ENCODE data around the gene WNT11.

The WNT11 gene

DNA sequence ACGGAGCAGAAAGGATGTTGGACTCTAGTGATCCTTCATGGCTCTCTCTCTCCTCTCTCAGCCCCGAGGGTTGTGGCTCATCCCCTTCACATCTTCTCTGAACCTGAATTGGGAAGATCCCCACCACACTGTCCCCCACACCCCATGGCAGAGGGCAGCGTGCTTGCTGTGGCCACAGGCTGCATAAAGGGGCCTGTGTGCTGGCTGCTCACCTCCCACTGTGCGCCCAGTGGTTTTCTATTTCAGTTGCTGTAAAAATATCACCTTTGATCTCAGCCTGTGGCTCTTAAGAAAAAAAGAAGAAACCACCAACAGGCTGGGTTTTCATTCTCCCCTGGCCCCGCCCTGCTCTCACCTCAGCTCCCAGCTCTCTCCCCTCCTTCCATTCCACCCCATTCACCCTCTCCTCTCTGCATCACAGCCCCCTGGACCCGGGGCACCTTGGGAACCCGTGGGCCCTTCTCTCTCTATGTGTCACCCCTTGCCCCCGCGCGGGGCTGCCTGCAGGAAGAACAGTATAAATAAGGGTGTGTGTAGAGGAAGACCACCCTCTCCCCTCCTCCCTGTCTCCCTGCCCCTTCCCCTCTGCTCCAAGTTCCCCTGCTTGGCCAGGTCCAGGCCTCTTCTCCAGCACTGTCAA lies 25.8 kb upstream of the WNT11 start:
- Histone ChIP-seq H3K4me1 (ENCODE audit: insufficient read depth, insufficient read length) (peaks cover 13% of the 10 kb centered on the region), H3K27me3 (ENCODE audit: insufficient read depth, insufficient read length) (no peaks in the 10 kb centered on the region), H3K9ac (ENCODE audit: insufficient read length, low read depth) (no peak overlapping the region), H3K9me3 (ENCODE audit: insufficient read depth, low read length) (no peaks in the 10 kb centered on the region), H3K36me3 (ENCODE audit: insufficient read depth, insufficient read length, low read length) (no peaks in the 10 kb centered on the region), H3K4me3 (ENCODE audit: insufficient read length, low read depth) (no peak overlapping the region)
- no peak for TF ChIP-seq SUZ12 (IDR thresholded peaks at IDR 0.05; ENCODE audit: extremely low read depth, insufficient read depth, insufficient read length)
- no peak for TF ChIP-seq ZNF274 (IDR thresholded peaks at IDR 0.05; ENCODE audit: low read depth, low read length)
- TF ChIP-seq YY1 (IDR thresholded peaks at IDR 0.05; ENCODE audit: insufficient read depth, insufficient read length), result no peak
- DNase-seq (ENCODE audit: low read depth, low spot score), result no peak

DNA sequence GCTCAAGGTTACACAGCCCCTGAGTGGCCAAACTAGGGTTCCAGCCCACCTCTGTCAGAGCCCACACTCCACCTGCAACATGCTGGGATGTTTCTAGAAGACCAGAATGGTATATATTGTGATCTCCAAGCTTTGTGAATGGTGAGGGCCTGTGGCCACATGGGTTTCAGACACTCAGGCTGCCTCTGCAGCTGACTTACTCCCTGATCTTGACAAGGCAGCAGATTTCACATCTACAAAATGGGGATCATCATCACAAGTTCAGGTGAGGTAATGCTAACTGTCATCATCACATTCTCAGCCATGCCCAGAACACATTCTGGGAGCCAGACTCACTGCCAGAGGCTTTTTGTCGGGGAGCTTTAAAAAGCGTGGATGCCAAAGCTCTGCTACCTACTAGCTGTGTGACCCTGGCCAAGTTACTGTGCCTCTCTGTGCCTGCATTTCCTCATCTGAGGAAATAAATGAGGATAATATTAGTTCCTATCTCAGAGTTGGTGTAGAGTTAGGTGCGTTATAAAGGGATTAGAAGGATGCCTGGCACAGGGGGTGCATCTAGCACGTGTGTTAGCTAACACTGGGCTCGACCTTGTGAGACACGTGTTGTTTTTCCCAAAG lies 24.9 kb upstream of the WNT11 start:
- no peaks in the 10 kb centered on the region for H3K36me3 ChIP-seq (ENCODE audit: insufficient read depth, insufficient read length, low read length)
- no peak overlapping the region for H3K9ac ChIP-seq (ENCODE audit: insufficient read length, low read depth)
- TF ChIP-seq ZNF274 (IDR thresholded peaks at IDR 0.05; ENCODE audit: low read depth, low read length), result no peak
- no peak for TF ChIP-seq YY1 (IDR thresholded peaks at IDR 0.05; ENCODE audit: insufficient read depth, insufficient read length)
- TF ChIP-seq SUZ12 (IDR thresholded peaks at IDR 0.05; ENCODE audit: extremely low read depth, insufficient read depth, insufficient read length), result no peak
- H3K9me3 ChIP-seq (ENCODE audit: insufficient read depth, low read length), result no peaks in the 10 kb centered on the region
- peaks cover 13% of the 10 kb centered on the region for H3K4me1 ChIP-seq (ENCODE audit: insufficient read depth, insufficient read length)
- no peak overlapping the region for H3K4me3 ChIP-seq (ENCODE audit: insufficient read length, low read depth)
- H3K27me3 ChIP-seq (ENCODE audit: insufficient read depth, insufficient read length), result no peaks in the 10 kb centered on the region
- DNase-seq (ENCODE audit: low read depth, low spot score), result no peak

DNA sequence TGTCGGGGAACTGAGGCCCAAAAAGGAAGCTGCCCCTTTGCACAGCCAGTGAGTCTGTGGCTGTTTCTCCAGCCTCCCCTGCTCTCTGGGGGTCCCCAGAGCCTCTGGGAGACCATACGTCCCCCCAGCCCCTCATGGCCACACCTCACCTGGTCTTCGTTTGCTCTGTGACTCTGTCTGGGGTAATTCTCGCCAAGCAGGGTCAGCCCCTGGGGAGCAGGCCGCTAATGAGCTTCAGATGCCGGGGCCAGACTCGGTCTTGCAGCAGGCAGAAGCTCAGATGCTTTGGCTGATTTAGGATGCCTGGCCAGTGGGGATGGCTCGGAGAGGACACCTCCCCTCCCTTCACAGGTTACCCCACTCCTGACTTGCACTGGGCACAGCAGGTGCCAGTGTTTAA lies 24.1 kb upstream of the WNT11 start:
- H3K36me3 ChIP-seq (ENCODE audit: insufficient read depth, insufficient read length, low read length), result no peaks in the 10 kb centered on the region
- no peak overlapping the region for H3K4me3 ChIP-seq (ENCODE audit: insufficient read length, low read depth)
- H3K27me3 ChIP-seq (ENCODE audit: insufficient read depth, insufficient read length), result no peaks in the 10 kb centered on the region

DNA sequence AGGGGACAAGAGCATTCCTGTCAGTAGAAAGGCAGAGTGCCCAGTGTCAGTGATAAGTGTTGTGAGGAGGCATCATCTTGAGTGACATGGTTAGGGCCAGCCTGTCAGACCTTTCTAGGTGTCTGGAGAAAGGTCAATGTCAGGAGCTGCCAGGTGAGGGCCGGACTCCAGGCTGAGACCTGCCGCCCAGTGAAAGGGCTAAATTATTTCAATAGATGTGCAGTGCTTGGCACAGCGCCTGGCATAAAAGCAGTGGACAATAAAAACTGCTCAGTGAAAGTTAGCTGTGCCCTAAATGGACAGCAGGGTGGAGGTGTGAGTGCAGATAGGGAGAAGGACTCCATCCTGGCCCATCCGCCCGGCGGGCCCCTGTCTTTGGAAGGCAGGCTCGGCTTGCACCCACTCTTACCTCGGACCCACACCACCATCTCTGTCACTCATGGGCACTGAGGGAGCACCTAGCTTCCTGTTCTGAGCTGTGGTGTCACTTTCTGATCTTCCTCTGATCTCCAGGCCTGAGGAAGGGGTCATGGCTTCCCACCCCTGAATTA lies 23.5 kb upstream of the WNT11 start:
- TF ChIP-seq YY1 (IDR thresholded peaks at IDR 0.05; ENCODE audit: insufficient read depth, insufficient read length) (no peak), ZNF274 (IDR thresholded peaks at IDR 0.05; ENCODE audit: low read depth, low read length) (no peak), SUZ12 (IDR thresholded peaks at IDR 0.05; ENCODE audit: extremely low read depth, insufficient read depth, insufficient read length) (no peak)
- no peak for DNase-seq (ENCODE audit: low read depth, low spot score)
- Histone ChIP-seq H3K9ac (ENCODE audit: insufficient read length, low read depth) (no peak overlapping the region), H3K36me3 (ENCODE audit: insufficient read depth, insufficient read length, low read length) (no peaks in the 10 kb centered on the region), H3K4me3 (ENCODE audit: insufficient read length, low read depth) (no peak overlapping the region), H3K4me1 (ENCODE audit: insufficient read depth, insufficient read length) (peaks cover 13% of the 10 kb centered on the region), H3K9me3 (ENCODE audit: insufficient read depth, low read length) (no peaks in the 10 kb centered on the region), H3K27me3 (ENCODE audit: insufficient read depth, insufficient read length) (no peaks in the 10 kb centered on the region)

More for the DNA sequence above, 24.1 kb upstream of the WNT11 start:
- Histone ChIP-seq H3K4me1 (ENCODE audit: insufficient read depth, insufficient read length) (peaks cover 13% of the 10 kb centered on the region), H3K9me3 (ENCODE audit: insufficient read depth, low read length) (no peaks in the 10 kb centered on the region), H3K9ac (ENCODE audit: insufficient read length, low read depth) (no peak overlapping the region)
- TF ChIP-seq ZNF274 (IDR thresholded peaks at IDR 0.05; ENCODE audit: low read depth, low read length), result no peak
- no peak for TF ChIP-seq YY1 (IDR thresholded peaks at IDR 0.05; ENCODE audit: insufficient read depth, insufficient read length)
- TF ChIP-seq SUZ12 (IDR thresholded peaks at IDR 0.05; ENCODE audit: extremely low read depth, insufficient read depth, insufficient read length), result no peak
- DNase-seq (ENCODE audit: low read depth, low spot score), result no peak

DNA sequence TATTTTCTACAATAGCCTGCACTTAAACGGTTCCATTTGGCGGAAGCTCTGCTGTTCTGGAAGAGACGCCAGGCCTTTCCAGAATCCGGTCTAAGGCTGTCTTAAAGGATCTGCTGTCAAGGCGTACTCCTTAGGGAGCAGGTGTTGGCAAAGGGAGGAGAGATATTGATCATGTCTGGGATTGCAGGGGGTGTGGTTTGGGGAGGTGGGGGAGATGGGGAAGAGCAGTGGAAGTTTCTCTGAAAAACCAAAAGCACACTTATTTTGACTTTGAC lies 22.5 kb upstream of the WNT11 start:
- Histone ChIP-seq H3K4me1 (ENCODE audit: insufficient read depth, insufficient read length) (peaks cover 8% of the 10 kb centered on the region), H3K27me3 (ENCODE audit: insufficient read depth, insufficient read length) (no peaks in the 10 kb centered on the region), H3K9ac (ENCODE audit: insufficient read length, low read depth) (no peak overlapping the region), H3K36me3 (ENCODE audit: insufficient read depth, insufficient read length, low read length) (no peaks in the 10 kb centered on the region), H3K4me3 (ENCODE audit: insufficient read length, low read depth) (no peak overlapping the region), H3K9me3 (ENCODE audit: insufficient read depth, low read length) (no peaks in the 10 kb centered on the region)
- DNase-seq (ENCODE audit: low read depth, low spot score), result no peak
- TF ChIP-seq SUZ12 (IDR thresholded peaks at IDR 0.05; ENCODE audit: extremely low read depth, insufficient read depth, insufficient read length) (no peak), YY1 (IDR thresholded peaks at IDR 0.05; ENCODE audit: insufficient read depth, insufficient read length) (no peak), ZNF274 (IDR thresholded peaks at IDR 0.05; ENCODE audit: low read depth, low read length) (no peak)

DNA sequence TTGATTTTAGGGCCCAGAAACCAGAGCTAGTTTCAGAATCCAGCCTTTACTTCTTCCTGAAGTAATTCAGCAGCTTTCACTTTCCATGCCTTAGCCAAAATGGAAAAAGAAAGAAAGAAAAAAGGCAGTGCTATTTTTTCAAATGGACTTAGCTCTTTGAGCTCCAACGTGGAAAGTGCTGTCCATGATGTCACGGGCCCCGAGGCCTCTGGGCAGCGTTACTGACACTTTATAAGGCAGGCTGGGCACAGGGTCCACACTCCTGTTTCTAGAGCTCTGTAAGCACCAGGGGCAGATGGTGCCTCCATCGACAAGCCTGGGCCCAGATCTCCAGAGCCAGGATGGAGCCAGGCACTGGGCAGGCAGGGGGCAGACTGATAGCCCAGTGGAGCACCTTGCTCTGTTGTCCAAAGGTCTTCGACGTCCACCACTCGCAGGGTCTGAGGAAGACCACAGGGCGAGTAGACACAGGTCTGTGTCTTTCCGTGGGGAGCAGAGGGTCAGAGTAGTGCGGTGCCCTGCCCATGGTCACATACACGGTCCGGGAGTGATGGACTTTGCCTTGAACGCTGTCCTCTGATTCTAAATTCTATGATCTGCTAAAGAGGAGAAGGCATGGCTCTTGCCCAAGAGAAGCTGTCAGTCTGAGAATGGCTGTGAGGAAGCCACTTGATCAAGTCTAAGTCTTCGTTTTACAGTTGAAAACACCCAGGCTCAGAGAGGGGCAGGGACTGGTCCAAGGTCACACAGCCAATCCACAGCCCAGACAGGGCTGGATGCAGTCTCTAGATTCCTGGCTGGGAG lies 22.0 kb upstream of the WNT11 start:
- H3K9me3 ChIP-seq (ENCODE audit: insufficient read depth, low read length), result no peaks in the 10 kb centered on the region
- peaks cover 4% of the 10 kb centered on the region for H3K4me1 ChIP-seq (ENCODE audit: insufficient read depth, insufficient read length)
- H3K9ac ChIP-seq (ENCODE audit: insufficient read length, low read depth), result no peak overlapping the region

DNA sequence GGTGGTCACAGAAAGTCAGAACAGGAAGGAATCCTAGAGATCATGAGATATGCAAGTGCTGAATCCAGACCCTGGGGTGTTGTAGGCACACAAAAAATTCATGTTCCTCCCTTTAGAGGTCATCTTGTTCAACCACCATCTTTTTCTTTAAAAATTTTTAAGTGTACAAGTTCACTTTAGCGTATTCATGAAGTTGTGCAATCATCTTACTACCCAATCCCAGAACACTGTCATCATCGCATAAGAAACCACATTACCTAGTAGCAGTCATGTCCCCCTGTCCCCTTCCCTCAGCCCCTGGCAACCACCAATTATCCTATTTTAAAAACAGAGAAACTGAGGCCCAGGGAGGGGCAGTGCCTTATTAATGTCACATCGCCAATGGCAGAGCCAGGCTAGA lies 20.3 kb upstream of the WNT11 start:
- Histone ChIP-seq H3K27me3 (ENCODE audit: insufficient read depth, insufficient read length) (no peaks in the 10 kb centered on the region), H3K9ac (ENCODE audit: insufficient read length, low read depth) (no peak overlapping the region), H3K4me1 (ENCODE audit: insufficient read depth, insufficient read length) (peaks cover 2% of the 10 kb centered on the region), H3K36me3 (ENCODE audit: insufficient read depth, insufficient read length, low read length) (no peaks in the 10 kb centered on the region), H3K4me3 (ENCODE audit: insufficient read length, low read depth) (no peak overlapping the region), H3K9me3 (ENCODE audit: insufficient read depth, low read length) (no peaks in the 10 kb centered on the region)
- TF ChIP-seq SUZ12 (IDR thresholded peaks at IDR 0.05; ENCODE audit: extremely low read depth, insufficient read depth, insufficient read length), result no peak
- no peak for TF ChIP-seq YY1 (IDR thresholded peaks at IDR 0.05; ENCODE audit: insufficient read depth, insufficient read length)
- TF ChIP-seq ZNF274 (IDR thresholded peaks at IDR 0.05; ENCODE audit: low read depth, low read length), result no peak
- DNase-seq (ENCODE audit: low read depth, low spot score), result no peak

More for the DNA sequence above, 22.0 kb upstream of the WNT11 start:
- no peak for DNase-seq (ENCODE audit: low read depth, low spot score)
- no peak overlapping the region for H3K4me3 ChIP-seq (ENCODE audit: insufficient read length, low read depth)
- no peaks in the 10 kb centered on the region for H3K36me3 ChIP-seq (ENCODE audit: insufficient read depth, insufficient read length, low read length)
- H3K27me3 ChIP-seq (ENCODE audit: insufficient read depth, insufficient read length), result no peaks in the 10 kb centered on the region
- TF ChIP-seq ZNF274 (IDR thresholded peaks at IDR 0.05; ENCODE audit: low read depth, low read length), result no peak
- no peak for TF ChIP-seq SUZ12 (IDR thresholded peaks at IDR 0.05; ENCODE audit: extremely low read depth, insufficient read depth, insufficient read length)
- TF ChIP-seq YY1 (IDR thresholded peaks at IDR 0.05; ENCODE audit: insufficient read depth, insufficient read length), result no peak
